DMS 273 (cell line): ENCODE data around the gene OSR1.

ENCODE experiments used
- DNase-seq: peaks from one replicate; lab custom pipeline; 2025; ENCODE audit not compliant: unreplicated experiment; lab: John Stamatoyannopoulos, UW

OSR1 gene

DNA sequence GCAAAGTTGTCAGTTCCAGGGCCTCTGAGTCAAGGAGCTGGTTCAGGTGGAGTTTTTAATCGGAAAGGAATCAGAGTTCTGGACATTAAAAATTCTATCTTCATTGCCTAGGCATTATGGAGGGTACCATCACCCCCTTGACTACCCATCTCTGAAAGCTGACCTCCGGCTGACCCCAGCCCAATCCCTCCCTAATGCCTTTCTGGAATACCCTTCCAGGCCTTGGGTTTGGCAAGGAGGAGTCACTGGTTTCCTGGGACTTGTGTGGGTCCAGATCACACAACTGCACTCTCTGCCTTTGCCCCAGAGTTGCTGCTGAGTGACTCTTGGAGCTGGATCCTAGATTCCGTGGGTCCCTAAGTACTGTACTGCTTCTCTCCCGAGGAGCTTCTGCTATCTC, 1.0 kb upstream of the OSR1 start:
- DNase-seq: no peak

- no peak for DNase-seq
Observed at GRCh38 chr2:19359021-19359357, 566 bp upstream of the OSR1 start.

- DNase-seq: peak; percentile 61
Observed at GRCh38 chr2:19357402-19358241, 801 bp downstream of the OSR1 start.

GRCh38 chr2:19356545-19357401, 1.6 kb downstream of the OSR1 start:
- no peak for DNase-seq

DNA sequence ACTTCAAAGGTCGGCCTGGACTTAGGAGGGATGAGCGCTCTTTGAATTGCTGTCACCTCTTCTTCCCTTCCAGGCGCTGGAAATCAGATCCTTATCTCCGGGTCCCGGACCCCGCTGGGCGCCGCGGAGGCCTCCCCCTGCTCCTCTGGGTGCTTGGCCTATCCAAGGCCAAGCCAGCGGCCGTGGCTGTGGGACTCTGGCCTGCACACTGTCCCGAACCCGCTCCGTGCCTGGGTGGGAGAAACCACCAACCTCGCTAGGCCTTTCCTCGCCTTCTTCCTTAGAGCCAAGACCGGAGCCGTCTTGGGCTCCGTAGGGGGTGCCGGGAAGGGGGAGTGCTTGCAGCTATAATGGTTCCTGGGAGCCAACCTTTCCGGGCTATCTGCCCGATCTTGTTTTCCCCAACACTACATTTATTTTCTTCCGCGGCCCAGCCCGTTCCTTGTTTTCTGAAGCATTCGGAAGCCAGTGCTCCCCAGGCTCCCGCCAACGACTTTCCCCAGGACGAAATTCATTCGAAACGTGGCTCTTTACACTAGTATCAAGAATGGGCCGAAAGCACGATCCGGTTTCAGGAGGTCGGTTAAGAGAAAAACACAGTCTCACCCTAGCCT, 2.4 kb downstream of the OSR1 start:
- DNase-seq: no peak

DNA sequence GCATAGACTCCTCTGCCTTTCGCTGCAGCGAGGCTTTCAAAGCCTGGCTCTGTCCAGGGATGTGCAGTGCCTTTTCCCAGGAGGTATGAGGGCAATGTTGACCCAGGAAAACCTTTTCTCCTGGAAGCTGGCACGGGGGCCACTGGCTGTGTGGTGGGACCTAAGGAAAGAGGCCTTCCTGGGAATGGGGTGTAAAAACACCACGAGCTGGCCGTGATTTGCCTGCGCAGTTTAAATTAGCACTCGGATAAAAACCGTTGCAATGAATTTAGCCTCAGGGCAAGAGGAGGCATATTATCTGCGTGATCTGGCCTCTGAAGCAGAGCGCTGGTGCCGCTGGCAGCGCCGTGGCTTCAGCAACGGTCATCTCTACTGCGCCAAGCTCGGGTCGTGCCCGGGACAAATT, 3.0 kb downstream of the OSR1 start:
- no peak for DNase-seq

- DNase-seq: no peak
Observed at GRCh38 chr2:19355014-19355405, 3.4 kb downstream of the OSR1 start.

DNA sequence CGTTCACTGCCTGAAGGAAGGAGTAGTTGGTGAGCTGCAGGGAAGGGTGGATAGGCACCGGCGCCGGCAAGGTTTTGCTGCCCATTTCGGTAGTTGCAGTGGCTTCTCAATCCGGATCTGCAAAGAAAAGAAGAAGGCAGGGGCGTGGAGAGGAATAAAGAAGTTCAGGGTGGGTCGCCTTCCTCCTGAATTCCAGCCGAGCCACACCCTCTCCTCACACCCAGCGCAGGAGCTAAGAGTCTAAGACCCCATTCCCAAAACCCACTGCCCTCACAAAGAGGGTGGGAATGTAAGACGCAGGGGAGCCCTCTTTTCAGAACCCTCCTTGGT, 4.7 kb downstream of the OSR1 start:
- no peak for DNase-seq

GRCh38 chr2:19352946-19353720, 5.3 kb downstream of the OSR1 start:
- DNase-seq: no peak

GRCh38 chr2:19351899-19352697, 6.3 kb downstream of the OSR1 start:
- no peak for DNase-seq

DNA sequence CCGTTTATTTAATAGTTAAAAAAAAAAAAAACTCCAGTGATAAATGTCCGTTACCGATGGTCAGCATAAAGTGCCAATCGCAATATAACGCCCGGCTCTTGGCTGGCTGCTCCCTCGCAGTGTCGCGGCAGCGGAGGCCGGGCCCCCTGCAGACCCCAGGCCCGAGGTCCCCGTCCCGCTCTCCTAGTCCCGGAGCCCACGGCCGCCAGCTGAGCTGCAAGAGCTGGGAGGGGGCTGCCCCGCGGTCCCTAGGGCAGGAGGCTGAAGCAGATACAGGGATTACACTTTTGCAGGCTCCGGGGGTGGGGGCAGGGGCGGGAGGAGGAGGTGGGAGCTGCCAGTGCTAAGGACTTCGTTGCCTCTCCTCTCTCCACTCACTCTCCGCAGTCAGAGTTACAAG, 6.9 kb downstream of the OSR1 start:
- DNase-seq: no peak

DNA sequence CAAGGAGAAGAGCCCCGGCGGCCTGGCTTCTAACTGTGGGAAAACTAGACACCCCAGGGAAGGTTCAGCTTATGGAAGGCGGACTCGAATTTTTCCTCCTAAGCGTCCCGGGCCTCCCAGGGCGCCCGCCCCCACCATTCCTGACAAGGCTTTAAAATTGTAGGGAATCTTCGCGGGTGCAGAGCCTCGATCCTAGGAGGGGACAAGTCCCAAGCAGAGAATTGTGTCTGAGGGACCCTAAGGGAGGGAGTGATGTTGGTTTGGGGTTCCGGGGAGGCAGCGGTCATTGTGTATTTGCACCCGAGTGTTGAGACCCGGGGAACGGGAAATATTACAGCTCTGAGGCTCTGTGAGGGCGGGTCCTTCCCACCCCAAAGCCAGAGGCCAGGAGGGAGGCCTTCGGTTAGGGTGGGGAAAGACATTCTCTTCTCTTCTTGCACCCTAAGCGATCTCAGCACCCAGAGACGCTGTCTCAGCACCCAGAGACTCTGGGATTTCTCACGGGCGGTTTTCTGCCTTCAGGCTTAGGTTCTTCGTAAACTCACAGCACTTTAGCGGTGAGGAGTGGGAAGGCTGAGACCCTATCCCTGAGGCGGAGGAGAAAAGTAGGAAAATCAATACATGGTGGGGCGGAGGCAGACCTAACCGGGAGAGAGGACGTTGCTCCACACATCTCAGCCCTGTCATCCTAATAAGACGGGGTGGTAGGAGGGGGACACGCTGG, 7.6 kb downstream of the OSR1 start:
- no peak for DNase-seq

DNA sequence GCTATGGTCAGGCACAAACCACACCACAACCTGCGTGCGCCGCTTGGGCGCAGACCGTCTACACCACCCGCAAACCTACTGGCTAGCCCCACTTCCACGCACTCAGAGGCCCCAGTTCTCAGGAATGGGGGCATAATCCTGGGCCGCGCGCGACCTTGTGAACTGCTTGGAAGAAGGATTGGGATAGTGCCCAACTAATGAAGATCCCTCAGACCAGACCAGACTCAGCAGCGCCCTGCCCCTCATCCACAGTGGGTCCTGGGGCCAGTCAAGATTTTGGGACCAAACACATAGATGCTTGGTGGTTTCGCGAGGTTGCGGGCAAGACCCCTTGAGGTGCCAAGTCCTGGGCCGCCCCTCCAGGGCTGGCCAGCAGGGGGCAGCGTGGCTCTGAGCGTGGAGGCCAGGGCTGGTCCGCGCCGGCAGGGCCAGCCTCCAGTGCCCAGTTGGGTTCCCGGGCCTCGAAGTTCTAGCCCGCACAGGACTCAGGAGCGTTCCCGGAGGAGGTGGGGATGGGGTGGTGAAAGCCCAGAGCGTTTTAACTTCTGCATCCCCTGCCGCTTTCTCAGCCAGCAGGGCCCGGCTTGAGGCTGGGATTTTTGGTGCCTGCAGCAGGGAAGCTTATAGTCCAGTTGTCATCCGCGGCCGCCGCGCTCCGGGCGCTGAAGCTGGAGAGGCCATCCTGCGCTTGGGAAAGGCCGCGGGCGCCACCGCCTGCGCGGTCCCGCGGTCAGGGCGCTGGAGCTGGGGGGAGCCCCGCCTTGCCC, 8.3 kb downstream of the OSR1 start:
- DNase-seq: peak; percentile 18

DNA sequence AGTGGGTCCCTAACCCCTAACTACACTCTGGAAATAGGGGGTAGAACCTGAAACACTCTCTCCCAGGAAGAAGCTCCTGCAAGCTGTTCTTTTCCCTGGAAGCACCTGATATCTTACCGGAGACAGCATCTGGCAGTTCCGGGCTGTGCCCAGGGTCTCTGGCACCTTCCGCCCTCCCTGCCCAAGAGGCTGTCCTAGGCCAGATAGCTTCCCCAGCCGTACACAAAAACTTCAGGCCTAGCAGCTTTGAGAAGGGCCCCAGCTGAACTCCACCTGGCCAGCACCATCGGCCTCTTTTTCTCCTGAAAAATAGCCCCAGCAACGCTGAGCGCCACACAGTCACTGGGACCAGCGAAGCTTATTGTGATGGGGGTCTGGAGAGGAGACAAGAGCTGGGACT, 9.7 kb downstream of the OSR1 start:
- no peak for DNase-seq

DNA sequence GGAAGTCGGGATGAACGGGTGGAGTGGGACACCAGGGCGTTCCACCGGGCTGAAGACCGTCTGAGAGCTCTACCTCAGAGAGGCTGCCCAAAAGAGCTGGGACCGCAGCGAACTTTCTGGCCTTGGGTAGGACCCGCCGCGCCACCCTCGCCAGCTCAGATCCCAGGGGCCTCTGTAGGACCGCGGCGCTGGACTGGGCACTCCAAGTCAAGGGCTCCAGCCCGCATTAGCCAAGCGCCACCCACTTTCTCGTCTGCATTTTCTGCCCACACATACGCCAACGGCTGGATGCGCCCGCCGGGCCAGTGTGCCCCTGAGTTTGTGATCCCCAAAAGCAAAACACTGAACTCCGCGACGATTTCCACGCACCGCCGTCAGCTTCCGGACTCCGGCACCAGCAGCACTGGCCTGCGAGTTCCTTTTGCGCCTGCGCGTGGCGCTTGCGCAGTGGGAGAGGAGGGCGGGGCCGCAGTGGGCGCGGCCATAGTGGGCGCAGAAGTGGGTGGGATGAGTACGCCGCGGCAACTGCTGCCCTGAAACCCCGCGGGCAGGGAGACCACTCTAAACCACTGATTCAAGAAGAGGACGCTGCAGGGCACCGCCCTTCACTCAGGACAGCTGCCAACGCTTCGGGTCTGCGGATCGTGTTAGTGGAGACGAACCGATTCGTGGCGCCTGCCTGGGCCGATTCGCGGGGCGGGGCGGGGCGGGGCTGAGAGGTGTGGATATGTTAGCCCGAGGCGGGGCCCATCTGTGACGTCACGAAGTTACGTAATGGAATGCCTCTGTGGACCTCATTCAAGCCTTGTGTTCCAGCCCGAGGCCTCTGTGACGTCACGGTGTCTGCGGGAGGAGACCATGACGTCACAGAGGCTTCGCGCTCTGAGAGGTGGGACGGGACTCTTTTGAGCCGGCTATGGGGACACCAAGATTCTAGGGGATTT, 10.5 kb downstream of the OSR1 start:
- peak; percentile 95 for DNase-seq

GRCh38 chr2:19346983-19347618, 11.3 kb downstream of the OSR1 start:
- no peak for DNase-seq

- no peak for DNase-seq
Observed at GRCh38 chr2:19337742-19338141, 20.7 kb downstream of the OSR1 start.

- DNase-seq: no peak
Observed at GRCh38 chr2:19337202-19337601, 21.2 kb downstream of the OSR1 start.
